Measurements from ENCODE around the gene NPR1.
"Not testable (repeated sequence)": the region's sequence is repeated elsewhere in the genome, so short reads cannot be mapped to it uniquely, and the experiment has no call there.

GRCh38 chr1:153716211-153716610 is 37.7 kb downstream of the NPR1 start:
- not testable (repeated sequence) for TF ChIP-seq CTCF, POLR2AphosphoS5, POLR2A, EP300 (IDR thresholded peaks at IDR 0.05)
